Fibroblast of lung (primary cell): ENCODE measurements around the gene CKMT1B.
"Not testable (repeated sequence)": the region's sequence is repeated elsewhere in the genome, so short reads cannot be mapped to it uniquely, and the experiment has no call there.

ENCODE experiments used
- CTCF ChIP-seq, 2 donors: IDR thresholded peaks in 1 of 2; conservative IDR thresholded peaks in 1 of 2; 1 replicate in 1 of 2; 2 replicates in 1 of 2; pipeline ENCODE4 v1.5.1; 2011 to 2012; ENCODE audit warnings: low read length in 2 of 2, control low read depth in 1 of 2, inconsistent platforms in 1 of 2, low read depth in 1 of 2, mild to moderate bottlenecking in 1 of 2
- EZH2 ChIP-seq: IDR thresholded peaks from 2 replicates; pipeline ENCODE4 v1.5.1; 2012; ENCODE audit warnings: low read length, control low read depth, mild to moderate bottlenecking; ENCODE audit errors: missing control alignments

- not testable (repeated sequence) for TF ChIP-seq CTCF (conservative IDR thresholded peaks at IDR 0.05 in 1 of 2, IDR thresholded peaks at IDR 0.05 in 1 of 2; ENCODE audit: low read depth in 1 of 2, low read length in 2 of 2); EZH2
These were observed 27.2 kb upstream of the CKMT1B start for GRCh38 chr15:43566615-43567014.
